HFFc6 (cell line): ENCODE results near the gene KLHL29. TPM values are rescaled to one million over a fixed set of nuclear protein-coding genes. Genes with fewer than 3 reads are reported as not detected.

ENCODE experiments used
- DNase-seq: peaks from one replicate; pipeline ENCODE4 v3.0.0-alpha.2; 2018
- H3K27ac Mint-ChIP-seq: 2 replicates; pipeline ENCODE4 v1.8.0; 2020; ENCODE audit warnings: mild to moderate bottlenecking, mixed read lengths
- H3K27me3 Mint-ChIP-seq: 2 replicates; pipeline ENCODE4 v1.8.0; 2021; ENCODE audit warnings: mild to moderate bottlenecking, moderate library complexity, mixed read lengths; ENCODE audit not compliant: insufficient read depth
- H3K36me3 Mint-ChIP-seq: 2 replicates; pipeline ENCODE4 v1.8.0; 2021; ENCODE audit warnings: low read depth, mixed read lengths
- H3K4me1 Mint-ChIP-seq: 2 replicates; pipeline ENCODE4 v1.8.0; 2020; ENCODE audit warnings: low read depth, mixed read lengths
- H3K4me3 Mint-ChIP-seq: 2 replicates; pipeline ENCODE4 v1.8.0; 2020; ENCODE audit warnings: mild to moderate bottlenecking, moderate library complexity, mixed read lengths
- H3K9me3 Mint-ChIP-seq: 2 replicates; pipeline ENCODE4 v1.8.0; 2020; ENCODE audit warnings: mild to moderate bottlenecking, mixed read lengths
- total RNA-seq, 6 experiments: library from RNA; stranded (reverse); fragmentation: NEBNext Ultra II Directional; extraction: Animal tissue kit (Norgen Biotek cat#: 25700); gene quantifications; 2 replicates in 1 of 6; 3 replicates in 5 of 6; pipeline ENCODE4 v1.2.3, GENCODE V29; 2021
- TF ChIP-seq, protein P1 (sequence below): fragments of 200-600 bp; sonication (generic); IDR thresholded peaks from 2 replicates; pipeline ENCODE4 v1.5.0; 2021; ENCODE audit warnings: antibody characterized with exemption, mild to moderate bottlenecking

KLHL29 gene
- total RNA-seq, 6 experiments from 2014 or later = 7.4 to 9.7 (median 8.6) TPM

DNA sequence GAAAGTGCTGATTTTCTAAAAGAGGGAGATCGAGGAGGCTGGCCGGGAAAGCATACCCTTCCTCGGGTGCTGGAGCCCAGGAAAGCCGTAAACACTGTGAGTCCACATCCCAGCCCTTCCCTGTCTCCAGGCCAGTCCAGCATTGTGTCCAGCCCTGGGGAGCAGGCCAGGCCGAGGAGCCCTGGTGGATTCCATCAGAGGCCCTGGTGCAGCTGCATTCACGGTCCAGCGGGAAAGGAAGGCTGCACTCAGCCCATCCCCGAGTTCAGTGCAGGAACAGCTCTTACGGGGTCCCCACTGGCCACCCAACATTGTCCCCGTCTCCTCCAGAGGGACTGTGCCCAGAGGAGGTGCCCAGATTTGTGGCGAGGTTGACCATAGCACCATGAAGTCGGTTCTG is 218.6 kb downstream of the KLHL29 start:
- H3K27me3 Mint-ChIP-seq = no peaks in the 10 kb centered on the region; the same call in none of the 2 replicates
- peaks cover 13% of the 10 kb centered on the region for H3K36me3 Mint-ChIP-seq
- no peak overlapping the region for H3K27ac Mint-ChIP-seq
- TF ChIP-seq, protein P1, sequence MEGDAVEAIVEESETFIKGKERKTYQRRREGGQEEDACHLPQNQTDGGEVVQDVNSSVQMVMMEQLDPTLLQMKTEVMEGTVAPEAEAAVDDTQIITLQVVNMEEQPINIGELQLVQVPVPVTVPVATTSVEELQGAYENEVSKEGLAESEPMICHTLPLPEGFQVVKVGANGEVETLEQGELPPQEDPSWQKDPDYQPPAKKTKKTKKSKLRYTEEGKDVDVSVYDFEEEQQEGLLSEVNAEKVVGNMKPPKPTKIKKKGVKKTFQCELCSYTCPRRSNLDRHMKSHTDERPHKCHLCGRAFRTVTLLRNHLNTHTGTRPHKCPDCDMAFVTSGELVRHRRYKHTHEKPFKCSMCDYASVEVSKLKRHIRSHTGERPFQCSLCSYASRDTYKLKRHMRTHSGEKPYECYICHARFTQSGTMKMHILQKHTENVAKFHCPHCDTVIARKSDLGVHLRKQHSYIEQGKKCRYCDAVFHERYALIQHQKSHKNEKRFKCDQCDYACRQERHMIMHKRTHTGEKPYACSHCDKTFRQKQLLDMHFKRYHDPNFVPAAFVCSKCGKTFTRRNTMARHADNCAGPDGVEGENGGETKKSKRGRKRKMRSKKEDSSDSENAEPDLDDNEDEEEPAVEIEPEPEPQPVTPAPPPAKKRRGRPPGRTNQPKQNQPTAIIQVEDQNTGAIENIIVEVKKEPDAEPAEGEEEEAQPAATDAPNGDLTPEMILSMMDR = no peak
- no peak overlapping the region for H3K4me3 Mint-ChIP-seq
- DNase-seq = no peak
- H3K9me3 Mint-ChIP-seq = peaks cover 21% of the 10 kb centered on the region
- peaks cover 24% of the 10 kb centered on the region for H3K4me1 Mint-ChIP-seq

GRCh38 chr2:23604731-23605130 is 219.8 kb downstream of the KLHL29 start:
- H3K27ac Mint-ChIP-seq = no peak overlapping the region
- DNase-seq = no peak
- H3K4me1 Mint-ChIP-seq = peaks cover 24% of the 10 kb centered on the region
- peaks cover 21% of the 10 kb centered on the region for H3K9me3 Mint-ChIP-seq
- peaks cover 13% of the 10 kb centered on the region for H3K36me3 Mint-ChIP-seq
- no peaks in the 10 kb centered on the region; the same call in none of the 2 replicates for H3K27me3 Mint-ChIP-seq
- H3K4me3 Mint-ChIP-seq = no peak overlapping the region
- TF ChIP-seq, protein P1 = no peak

- Mint-ChIP-seq H3K27ac (no peak overlapping the region; the same call in 1 of the 2 replicates), H3K36me3 (peaks cover 15% of the 10 kb centered on the region), H3K27me3 (no peaks in the 10 kb centered on the region; the same call in none of the 2 replicates), H3K9me3 (peaks cover 21% of the 10 kb centered on the region), H3K4me1 (peaks cover 24% of the 10 kb centered on the region), H3K4me3 (no peak overlapping the region)
- DNase-seq = no peak
- TF ChIP-seq, protein P1 = no peak
Measured at GRCh38 chr2:23605236-23605635, 220.3 kb downstream of the KLHL29 start.

DNA sequence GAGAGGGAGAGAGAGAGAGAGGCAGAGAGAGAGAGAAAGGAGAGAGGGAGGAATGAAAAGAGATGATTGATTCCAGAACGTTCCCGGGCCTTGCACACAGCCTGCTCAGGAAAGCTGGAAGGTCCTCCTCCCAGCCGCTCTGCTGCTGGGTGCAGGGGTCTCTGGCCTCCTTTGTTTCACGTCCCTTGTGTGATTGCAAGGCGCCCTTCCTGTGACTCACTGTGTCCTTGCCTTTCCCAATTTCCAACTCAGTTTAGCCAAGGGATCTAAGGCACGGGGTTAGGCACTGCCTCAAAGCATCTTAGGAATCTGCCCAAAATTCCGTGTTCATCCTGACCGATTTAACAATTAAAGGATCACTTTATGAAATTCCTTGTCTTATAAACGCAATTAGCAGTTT is 221.2 kb downstream of the KLHL29 start:
- Mint-ChIP-seq H3K36me3 (peaks cover 23% of the 10 kb centered on the region), H3K27me3 (peaks cover 2% of the 10 kb centered on the region), H3K27ac (no peak overlapping the region), H3K4me1 (peaks cover 17% of the 10 kb centered on the region), H3K9me3 (peaks cover 27% of the 10 kb centered on the region), H3K4me3 (no peak overlapping the region)
- DNase-seq = no peak
- TF ChIP-seq, protein P1 = no peak

GRCh38 chr2:23606968-23607367 is 222.0 kb downstream of the KLHL29 start:
- Mint-ChIP-seq H3K27ac (no peak overlapping the region), H3K27me3 (peaks cover 4% of the 10 kb centered on the region), H3K9me3 (peaks cover 35% of the 10 kb centered on the region), H3K36me3 (peaks cover 30% of the 10 kb centered on the region), H3K4me1 (peaks cover 9% of the 10 kb centered on the region), H3K4me3 (no peak overlapping the region)
- DNase-seq = peak; percentile 68
- TF ChIP-seq, protein P1 = no peak

- no peak overlapping the region for H3K4me3 Mint-ChIP-seq
- no peak for DNase-seq
- no peaks in the 10 kb centered on the region; the same call in 1 of the 2 replicates for H3K4me1 Mint-ChIP-seq
- peaks cover 7% of the 10 kb centered on the region for H3K27me3 Mint-ChIP-seq
- H3K36me3 Mint-ChIP-seq = peaks cover 34% of the 10 kb centered on the region
- no peak overlapping the region for H3K27ac Mint-ChIP-seq
- peaks cover 39% of the 10 kb centered on the region for H3K9me3 Mint-ChIP-seq
- TF ChIP-seq, protein P1 = no peak
Measured at GRCh38 chr2:23607925-23608324, 222.9 kb downstream of the KLHL29 start.
